Memory B cell (primary cell): ENCODE data around the gene INTS4.
A peak's percentile ranks its signal among the peaks of the same experiment; 100 is the strongest.
"Not testable (repeated sequence)": the region's sequence is repeated elsewhere in the genome, so short reads cannot be mapped to it uniquely, and the experiment has no call there.

Experiments used
- ATAC-seq: fragments of 150-1000 bp; cut with Tn5 transposase; 2 replicates; pipeline ENCODE4 v1.10.0; 2021; ENCODE audit warnings: low read depth, mild to moderate bottlenecking, moderate library complexity
- DNase-seq, 2 donors: peaks; one replicate each; pipeline ENCODE4 v3.0.0; 2022; ENCODE audit warnings: low spot score in 2 of 2
- H3K27ac Mint-ChIP-seq: one replicate; pipeline ENCODE4 v1.8.0; 2022; ENCODE audit warnings: mild to moderate bottlenecking, moderate library complexity, mixed read lengths
- H3K27me3 Mint-ChIP-seq: one replicate; pipeline ENCODE4 v1.8.0; 2022; ENCODE audit warnings: mixed read lengths
- H3K36me3 Mint-ChIP-seq: one replicate; pipeline ENCODE4 v1.8.0; 2022; ENCODE audit warnings: mild to moderate bottlenecking, mixed read lengths
- H3K4me1 Mint-ChIP-seq: one replicate; pipeline ENCODE4 v1.8.0; 2022; ENCODE audit warnings: mixed read lengths
- H3K4me3 Mint-ChIP-seq: one replicate; pipeline ENCODE4 v1.8.0; 2022; ENCODE audit warnings: mild to moderate bottlenecking, moderate library complexity, mixed read lengths
- H3K9me3 Mint-ChIP-seq: one replicate; pipeline ENCODE4 v1.8.0; 2022; ENCODE audit warnings: mixed read lengths

INTS4 gene

GRCh38 chr11:77891256-77891655 is 103.2 kb downstream of the INTS4 start:
- H3K27me3 Mint-ChIP-seq, H3K9me3 Mint-ChIP-seq, H3K4me3 Mint-ChIP-seq, H3K27ac Mint-ChIP-seq, H3K4me1 Mint-ChIP-seq, DNase-seq, ATAC-seq: not testable (repeated sequence)
- H3K36me3 Mint-ChIP-seq: peaks cover 38% of the 10 kb centered on the region

GRCh38 chr11:77890619-77891056 is 103.8 kb downstream of the INTS4 start:
- peaks cover 36% of the 10 kb centered on the region for H3K36me3 Mint-ChIP-seq
- not testable (repeated sequence) for H3K27ac Mint-ChIP-seq, H3K27me3 Mint-ChIP-seq, ATAC-seq, H3K4me3 Mint-ChIP-seq, H3K4me1 Mint-ChIP-seq, DNase-seq, H3K9me3 Mint-ChIP-seq

GRCh38 chr11:77890100-77890614 is 104.3 kb downstream of the INTS4 start:
- H3K27me3 Mint-ChIP-seq, H3K4me3 Mint-ChIP-seq, H3K4me1 Mint-ChIP-seq, DNase-seq, H3K27ac Mint-ChIP-seq, ATAC-seq, H3K9me3 Mint-ChIP-seq: not testable (repeated sequence)
- H3K36me3 Mint-ChIP-seq: peaks cover 38% of the 10 kb centered on the region

- not testable (repeated sequence) for H3K4me3 Mint-ChIP-seq, H3K27ac Mint-ChIP-seq, ATAC-seq, DNase-seq, H3K9me3 Mint-ChIP-seq, H3K27me3 Mint-ChIP-seq, H3K4me1 Mint-ChIP-seq
- peaks cover 41% of the 10 kb centered on the region for H3K36me3 Mint-ChIP-seq
Measured at GRCh38 chr11:77889045-77889444, 105.4 kb downstream of the INTS4 start.

- Mint-ChIP-seq H3K4me1 (no peaks in the 10 kb centered on the region), H3K4me3 (no peak overlapping the region), H3K27ac (no peak overlapping the region), H3K9me3 (no peaks in the 10 kb centered on the region), H3K36me3 (peaks cover 48% of the 10 kb centered on the region), H3K27me3 (no peaks in the 10 kb centered on the region)
- DNase-seq (no peak), ATAC-seq (no peak)
Measured at GRCh38 chr11:77886401-77886800, 108.1 kb downstream of the INTS4 start.

- Mint-ChIP-seq H3K36me3 (peaks cover 45% of the 10 kb centered on the region), H3K4me1 (peaks cover 5% of the 10 kb centered on the region), H3K27ac (no peak overlapping the region), H3K27me3 (no peaks in the 10 kb centered on the region), H3K4me3 (no peak overlapping the region), H3K9me3 (no peaks in the 10 kb centered on the region)
- ATAC-seq (no peak), DNase-seq (no peak)
Measured at GRCh38 chr11:77884829-77885190, 109.7 kb downstream of the INTS4 start.

GRCh38 chr11:77884186-77884828 is 110.2 kb downstream of the INTS4 start:
- peaks cover 10% of the 10 kb centered on the region for H3K4me1 Mint-ChIP-seq
- H3K27me3 Mint-ChIP-seq: no peaks in the 10 kb centered on the region
- DNase-seq: no peak
- peaks cover 44% of the 10 kb centered on the region for H3K36me3 Mint-ChIP-seq
- ATAC-seq: no peak
- H3K4me3 Mint-ChIP-seq: no peak overlapping the region
- H3K27ac Mint-ChIP-seq: no peak overlapping the region
- H3K9me3 Mint-ChIP-seq: no peaks in the 10 kb centered on the region

- peaks cover 41% of the 10 kb centered on the region for H3K36me3 Mint-ChIP-seq
- no peak overlapping the region for H3K27ac Mint-ChIP-seq
- H3K27me3 Mint-ChIP-seq: no peaks in the 10 kb centered on the region
- H3K4me3 Mint-ChIP-seq: no peak overlapping the region
- H3K9me3 Mint-ChIP-seq: no peaks in the 10 kb centered on the region
- H3K4me1 Mint-ChIP-seq: peaks cover 11% of the 10 kb centered on the region
- no peak for ATAC-seq
- DNase-seq: no peak
Measured at GRCh38 chr11:77883775-77884174, 110.7 kb downstream of the INTS4 start.

GRCh38 chr11:77882396-77882795 is 112.1 kb downstream of the INTS4 start:
- DNase-seq (no peak), ATAC-seq (no peak)
- Mint-ChIP-seq H3K9me3 (no peaks in the 10 kb centered on the region), H3K4me3 (no peak overlapping the region), H3K36me3 (peaks cover 40% of the 10 kb centered on the region), H3K4me1 (peaks cover 11% of the 10 kb centered on the region), H3K27me3 (no peaks in the 10 kb centered on the region), H3K27ac (no peak overlapping the region)

- Mint-ChIP-seq H3K27ac (peak overlapping the region; percentile 35), H3K9me3 (no peaks in the 10 kb centered on the region), H3K27me3 (no peaks in the 10 kb centered on the region), H3K4me3 (no peak overlapping the region), H3K36me3 (peaks cover 38% of the 10 kb centered on the region), H3K4me1 (peaks cover 11% of the 10 kb centered on the region)
- peak; percentile 59 for ATAC-seq
- DNase-seq: no peak
Measured at GRCh38 chr11:77879218-77879617, 115.2 kb downstream of the INTS4 start.

- not testable (repeated sequence) for H3K9me3 Mint-ChIP-seq, ATAC-seq, DNase-seq, H3K27ac Mint-ChIP-seq, H3K27me3 Mint-ChIP-seq, H3K4me3 Mint-ChIP-seq
- Mint-ChIP-seq H3K36me3 (peaks cover 33% of the 10 kb centered on the region), H3K4me1 (peaks cover 11% of the 10 kb centered on the region)
Measured at GRCh38 chr11:77878247-77878646, 116.2 kb downstream of the INTS4 start.

GRCh38 chr11:77876045-77876444 is 118.4 kb downstream of the INTS4 start:
- Mint-ChIP-seq H3K36me3 (peaks cover 28% of the 10 kb centered on the region), H3K9me3 (no peaks in the 10 kb centered on the region), H3K27me3 (no peaks in the 10 kb centered on the region), H3K4me3 (no peak overlapping the region), H3K27ac (no peak overlapping the region), H3K4me1 (peaks cover 11% of the 10 kb centered on the region)
- no peak for DNase-seq
- no peak for ATAC-seq

GRCh38 chr11:77874206-77874605 is 120.3 kb downstream of the INTS4 start:
- H3K36me3 Mint-ChIP-seq: peaks cover 26% of the 10 kb centered on the region
- H3K4me3 Mint-ChIP-seq: no peak overlapping the region
- H3K27me3 Mint-ChIP-seq: no peaks in the 10 kb centered on the region
- DNase-seq (no peak), ATAC-seq (no peak)
- H3K27ac Mint-ChIP-seq: no peak overlapping the region
- peaks cover under 1% of the 10 kb centered on the region for H3K4me1 Mint-ChIP-seq
- no peaks in the 10 kb centered on the region for H3K9me3 Mint-ChIP-seq

GRCh38 chr11:77873345-77873744 is 121.1 kb downstream of the INTS4 start:
- DNase-seq (no peak), ATAC-seq (no peak)
- Mint-ChIP-seq H3K27me3 (no peaks in the 10 kb centered on the region), H3K27ac (no peak overlapping the region), H3K36me3 (peaks cover 28% of the 10 kb centered on the region), H3K4me1 (no peaks in the 10 kb centered on the region), H3K9me3 (no peaks in the 10 kb centered on the region), H3K4me3 (no peak overlapping the region)

GRCh38 chr11:77871855-77872254 is 122.6 kb downstream of the INTS4 start:
- DNase-seq: no peak
- no peak for ATAC-seq
- Mint-ChIP-seq H3K27ac (no peak overlapping the region), H3K27me3 (no peaks in the 10 kb centered on the region), H3K36me3 (peaks cover 29% of the 10 kb centered on the region), H3K4me1 (no peaks in the 10 kb centered on the region), H3K9me3 (no peaks in the 10 kb centered on the region), H3K4me3 (no peak overlapping the region)
